DND-41 (cell line): ENCODE data around the gene RGS13.

ENCODE experiments used
- CTCF ChIP-seq: IDR thresholded peaks from 2 replicates; pipeline ENCODE4 v1.5.1; 2012; ENCODE audit warnings: borderline replicate concordance, low read length, moderate library complexity, mild to moderate bottlenecking; ENCODE audit not compliant: poor library complexity, severe bottlenecking; ENCODE audit errors: extremely low read depth
- EZH2 ChIP-seq: IDR thresholded peaks from 3 replicates; pipeline ENCODE4 v1.6.1; 2012; ENCODE audit warnings: borderline replicate concordance, low read depth, mild to moderate bottlenecking, moderate library complexity, low read length, inconsistent platforms; ENCODE audit not compliant: severe bottlenecking

GRCh38 chr1:192603218-192603787, 32.6 kb upstream of the RGS13 start:
- TF ChIP-seq CTCF: no peak
- no peak for TF ChIP-seq EZH2
